ENCODE measurements around the gene RIN3. TPM values are rescaled to one million over a fixed set of nuclear protein-coding genes. Genes with fewer than 3 reads are reported as not detected.
"Not testable (repeated sequence)": the region's sequence is repeated elsewhere in the genome, so short reads cannot be mapped to it uniquely, and the experiment has no call there.

RIN3 gene
- total RNA-seq, 4 donors from 2014 or later: 15.4 to 53.6 (median 39.7) TPM

GRCh38 chr14:92529903-92530302 is 16.3 kb downstream of the RIN3 start:
- Histone ChIP-seq H3K4me3 (no peak overlapping the region), H3K36me3 (no peaks in the 10 kb centered on the region), H3K4me1 (peaks cover 0 to 36% (median 0%) of the 10 kb centered on the region in 4 donors), H3K27ac (peak overlapping the region in 1 of 4 donors; percentile 54), H3K9me3 (no peaks in the 10 kb centered on the region), H3K27me3 (no peaks in the 10 kb centered on the region)
- DNase-seq: no peak
- TF ChIP-seq CTCF (IDR thresholded peaks at IDR 0.05) (no peak), POLR2A (IDR thresholded peaks at IDR 0.05) (no peak)

- Histone ChIP-seq H3K27ac (peak overlapping the region in 3 of 4 donors; percentile 25 to 54 (median 25)), H3K4me3 (no peak overlapping the region), H3K4me1 (peaks cover 0 to 35% (median 0%) of the 10 kb centered on the region in 4 donors), H3K27me3 (no peaks in the 10 kb centered on the region), H3K9me3 (no peaks in the 10 kb centered on the region), H3K36me3 (no peaks in the 10 kb centered on the region)
- peak in 2 of 3 donors; percentile 55 to 71 for DNase-seq
- TF ChIP-seq POLR2A (IDR thresholded peaks at IDR 0.05): no peak
- TF ChIP-seq CTCF (IDR thresholded peaks at IDR 0.05): no peak
Observed at GRCh38 chr14:92531106-92531873, 17.7 kb downstream of the RIN3 start.

GRCh38 chr14:92532490-92533163 is 19.0 kb downstream of the RIN3 start:
- Histone ChIP-seq H3K4me3 (no peak overlapping the region), H3K27me3 (no peaks in the 10 kb centered on the region), H3K9me3 (no peaks in the 10 kb centered on the region), H3K36me3 (no peaks in the 10 kb centered on the region), H3K27ac (peak overlapping the region in 2 of 4 donors; percentile 8 to 25), H3K4me1 (peaks cover 0 to 35% (median 0%) of the 10 kb centered on the region in 4 donors)
- DNase-seq: peak in 1 of 3 donors; percentile 50
- TF ChIP-seq POLR2A (IDR thresholded peaks at IDR 0.05): no peak
- TF ChIP-seq CTCF (IDR thresholded peaks at IDR 0.05): no peak

GRCh38 chr14:92534932-92535643 is 21.5 kb downstream of the RIN3 start:
- no peaks in the 10 kb centered on the region for H3K9me3 ChIP-seq
- peak in 2 of 3 donors; percentile 39 to 61 for DNase-seq
- H3K36me3 ChIP-seq: no peaks in the 10 kb centered on the region
- H3K4me3 ChIP-seq: no peak overlapping the region
- no peaks in the 10 kb centered on the region for H3K27me3 ChIP-seq
- H3K27ac ChIP-seq: peak overlapping the region in 3 of 4 donors; percentile 16 to 49 (median 20)
- no peak for TF ChIP-seq POLR2A (IDR thresholded peaks at IDR 0.05)
- peaks cover 12 to 46% (median 13%) of the 10 kb centered on the region in 4 donors for H3K4me1 ChIP-seq

GRCh38 chr14:92536231-92536630 is 22.6 kb downstream of the RIN3 start:
- H3K27me3 ChIP-seq, H3K36me3 ChIP-seq, DNase-seq, H3K4me3 ChIP-seq, H3K9me3 ChIP-seq: not testable (repeated sequence)
- peaks cover 12 to 55% (median 15%) of the 10 kb centered on the region in 4 donors for H3K4me1 ChIP-seq
- peak overlapping the region in 1 of 4 donors; percentile 13 for H3K27ac ChIP-seq

GRCh38 chr14:92538412-92538985 is 24.9 kb downstream of the RIN3 start:
- Histone ChIP-seq H3K27me3 (no peaks in the 10 kb centered on the region), H3K4me1 (peaks cover 12 to 49% (median 15%) of the 10 kb centered on the region in 4 donors), H3K4me3 (no peak overlapping the region), H3K27ac (peak overlapping the region; percentile 7 to 87 (median 68)), H3K9me3 (no peaks in the 10 kb centered on the region), H3K36me3 (no peaks in the 10 kb centered on the region)
- TF ChIP-seq POLR2A (IDR thresholded peaks at IDR 0.05) (no peak), CTCF (IDR thresholded peaks at IDR 0.05) (no peak)
- peak in 1 of 3 donors; percentile 40 for DNase-seq

Measured in Peyer's patch (tissue), 4 donors.